Activated CD8-positive, alpha-beta T cell treated with anti-CD3 and anti-CD28 coated beads for 36 hours (primary cell): Measurements from ENCODE around the gene TEDC1. TPM values are rescaled to one million over a fixed set of nuclear protein-coding genes. Genes with fewer than 3 reads are reported as not detected.

Experiments used
- ATAC-seq: fragments of 200-7000 bp; cut with Tn5 transposase; one replicate; pipeline ENCODE4 v1.10.0; 2021; ENCODE audit warnings: mild to moderate bottlenecking, moderate library complexity
- CTCF ChIA-PET: fragments of 350-600 bp; sonication (Branson Sonifier 250); formaldehyde crosslinking; loops from one replicate; lab custom pipeline; 2021; ENCODE audit warnings: antibody characterized with exemption; lab: Charles Lee
- POLR2A ChIA-PET: fragments of 350-600 bp; sonication (Branson Sonifier 250); formaldehyde crosslinking; loops from one replicate; lab custom pipeline; 2021; ENCODE audit warnings: antibody characterized with exemption; lab: Charles Lee
- DNase-seq: peaks from one replicate; pipeline ENCODE4 v3.0.0-alpha.2; 2020
- H3K27ac Mint-ChIP-seq: one replicate; pipeline ENCODE4 v1.8.0; 2021; ENCODE audit warnings: mild to moderate bottlenecking, mixed read lengths
- H3K27me3 Mint-ChIP-seq: one replicate; pipeline ENCODE4 v1.8.0; 2021; ENCODE audit warnings: mixed read lengths
- H3K36me3 Mint-ChIP-seq: one replicate; pipeline ENCODE4 v1.8.0; 2021; ENCODE audit warnings: low read depth, mixed read lengths
- H3K4me1 Mint-ChIP-seq: one replicate; pipeline ENCODE4 v1.8.0; 2021; ENCODE audit warnings: low read depth, mixed read lengths
- H3K4me3 Mint-ChIP-seq: one replicate; pipeline ENCODE4 v1.8.0; 2021; ENCODE audit warnings: mild to moderate bottlenecking, moderate library complexity, mixed read lengths
- H3K9me3 Mint-ChIP-seq: one replicate; pipeline ENCODE4 v1.8.0; 2021; ENCODE audit warnings: mixed read lengths
- CTCF ChIP-seq: fragments of 200-600 bp; IDR thresholded peaks from one replicate; pipeline ENCODE4 v1.8.0; 2022; ENCODE audit warnings: antibody characterized with exemption, mild to moderate bottlenecking
- intact Hi-C: fragments of 100-400 bp; cut with micrococcal nuclease; formaldehyde crosslinking; loops from one replicate; pipeline ENCODE4 v1.10.0; 2022
- total RNA-seq, 2 experiments: library from RNA; stranded (reverse); gene quantifications; one replicate each; pipeline ENCODE4 v1.2.3, GENCODE V29; 2021

The TEDC1 gene
- total RNA-seq, 2 experiments from 2014 or later, result 30.1 to 31.1 TPM

- ChIA-PET POLR2A (interaction anchor here (1.4 kb wide), 1 partner anchor 30 kb away, joined by 4 read pairs; no protein-coding TSS in a partner anchor), CTCF (interaction anchor here (0.7 to 1.6 kb wide), 2 partner anchors 11 to 76 kb away, joined by 3 to 4 read pairs; no protein-coding TSS in a partner anchor)
- no peaks in the 10 kb centered on the region for H3K27me3 Mint-ChIP-seq
- H3K4me1 Mint-ChIP-seq, result no peaks in the 10 kb centered on the region
- ATAC-seq (no peak), DNase-seq (no peak)
- no peak overlapping the region for H3K4me3 Mint-ChIP-seq
- H3K9me3 Mint-ChIP-seq, result no peaks in the 10 kb centered on the region
- TF ChIP-seq CTCF, result no peak
- peaks cover 9% of the 10 kb centered on the region for H3K36me3 Mint-ChIP-seq
- intact Hi-C loops, result loop anchor here (10.0 kb wide), 1 partner anchor 71 kb away; no protein-coding TSS in a partner anchor
- H3K27ac Mint-ChIP-seq, result no peak overlapping the region
These were observed 44.9 kb upstream of the TEDC1 start for GRCh38 chr14:105445901-105446845.

- no peak for TF ChIP-seq CTCF
- no peak for ATAC-seq
- Mint-ChIP-seq H3K4me1 (no peaks in the 10 kb centered on the region), H3K36me3 (peaks cover 8% of the 10 kb centered on the region), H3K27ac (no peak overlapping the region), H3K4me3 (no peak overlapping the region), H3K27me3 (no peaks in the 10 kb centered on the region), H3K9me3 (no peaks in the 10 kb centered on the region)
- ChIA-PET CTCF (interaction anchor here (1.6 to 1.9 kb wide), 3 partner anchors 12 to 76 kb away, joined by 4 to 11 read pairs (median 5); no protein-coding TSS in a partner anchor), POLR2A (interaction anchor here (0.5 kb wide), 1 partner anchor 26 kb away, joined by 3 read pairs; no protein-coding TSS in a partner anchor)
- intact Hi-C loops, result loop anchor here (10.0 kb wide), 1 partner anchor 72 kb away; no protein-coding TSS in a partner anchor
- DNase-seq, result no peak
These were observed 44.1 kb upstream of the TEDC1 start for GRCh38 chr14:105446971-105447370.

DNA sequence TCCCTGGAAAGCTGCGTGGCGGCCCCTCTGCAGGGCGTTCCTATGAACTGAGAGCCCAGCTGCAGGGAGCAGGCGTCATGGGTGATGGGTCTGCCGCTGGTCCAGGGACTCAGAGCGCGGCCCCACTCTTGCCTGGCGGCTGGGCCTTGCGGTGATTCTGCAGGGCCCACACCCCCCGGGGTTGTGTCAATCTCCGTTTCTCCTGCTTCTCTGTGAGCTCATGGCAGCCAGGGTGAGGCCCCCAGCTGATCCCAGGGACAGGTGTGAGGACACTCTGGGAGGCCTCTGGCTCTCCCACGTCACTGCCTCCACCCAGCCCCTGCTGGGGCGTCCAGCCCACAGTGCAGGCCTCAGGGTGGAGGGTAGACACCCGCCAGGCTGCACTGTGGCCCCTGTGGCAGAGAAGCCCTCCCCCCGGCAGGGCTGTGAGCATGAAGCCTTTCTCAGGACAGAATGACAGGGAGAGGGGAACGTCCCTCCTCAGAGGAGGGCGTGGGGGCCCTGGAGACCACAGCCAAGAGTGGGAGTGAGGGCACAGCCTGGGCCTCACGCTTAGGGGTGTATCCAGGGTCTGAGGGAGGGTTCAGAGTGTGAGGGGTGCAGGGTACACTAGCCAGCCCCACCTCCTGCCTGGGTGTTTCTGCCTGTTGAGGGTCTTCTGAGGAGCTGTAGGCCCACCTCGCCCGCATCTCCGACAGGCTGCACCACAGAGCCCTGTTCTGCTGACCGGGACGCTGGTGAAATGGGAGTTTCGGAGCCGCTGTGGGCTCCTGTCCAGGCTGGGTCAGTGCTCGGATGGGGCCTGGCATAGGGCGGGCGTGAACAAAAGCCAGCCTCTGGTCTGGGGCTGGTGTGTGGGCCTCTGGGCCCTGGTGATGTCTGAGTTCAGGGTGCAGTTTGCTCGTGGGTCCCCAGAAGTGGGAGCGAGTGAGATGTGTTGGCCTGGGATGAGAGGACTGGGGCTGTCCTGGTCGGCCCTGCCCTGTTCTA is 43.1 kb upstream of the TEDC1 start:
- POLR2A ChIA-PET, result no interaction called here
- H3K4me3 Mint-ChIP-seq, result no peak overlapping the region

GRCh38 chr14:105448706-105449111 is 42.3 kb upstream of the TEDC1 start:
- POLR2A ChIA-PET, result no interaction called here
- peaks cover 10% of the 10 kb centered on the region for H3K36me3 Mint-ChIP-seq
- no peaks in the 10 kb centered on the region for H3K27me3 Mint-ChIP-seq
- ATAC-seq (peak; percentile 97), DNase-seq (peak; percentile 69)
- H3K4me3 Mint-ChIP-seq, result no peak overlapping the region
- TF ChIP-seq CTCF, result peak; percentile 87
- H3K4me1 Mint-ChIP-seq, result no peaks in the 10 kb centered on the region
- CTCF ChIA-PET, result interaction anchor here (0.6 to 1.9 kb wide), 8 partner anchors 13 to 89 kb away, joined by 3 to 11 read pairs (median 4); no protein-coding TSS in a partner anchor
- intact Hi-C loops, result loop anchor here (10.0 kb wide), 1 partner anchor 74 kb away; no protein-coding TSS in a partner anchor
- H3K9me3 Mint-ChIP-seq, result no peaks in the 10 kb centered on the region
- H3K27ac Mint-ChIP-seq, result no peak overlapping the region

More for the DNA sequence above, 43.1 kb upstream of the TEDC1 start:
- intact Hi-C loops, result loop anchor here (10.0 kb wide), 1 partner anchor 73 kb away; no protein-coding TSS in a partner anchor
- CTCF ChIA-PET, result interaction anchor here (0.5 to 1.9 kb wide), 9 partner anchors 13 to 616 kb away, joined by 3 to 11 read pairs (median 4); no protein-coding TSS in a partner anchor
- Mint-ChIP-seq H3K36me3 (peaks cover 9% of the 10 kb centered on the region), H3K4me1 (no peaks in the 10 kb centered on the region), H3K27ac (no peak overlapping the region), H3K27me3 (no peaks in the 10 kb centered on the region), H3K9me3 (no peaks in the 10 kb centered on the region)
- no peak for ATAC-seq
- DNase-seq, result no peak
- TF ChIP-seq CTCF, result no peak
